D721Med (cell line): ENCODE measurements around the gene SLC25A21.
"Not testable (repeated sequence)": the region's sequence is repeated elsewhere in the genome, so short reads cannot be mapped to it uniquely, and the experiment has no call there.

Experiments used
- DNase-seq: peaks from one replicate; pipeline ENCODE4 v3.0.0; 2011; ENCODE audit warnings: low spot score; ENCODE audit not compliant: insufficient read length
- FAIRE-seq: peaks from 2 replicates; lab custom pipeline; 2011; peaks lifted over from hg19 to GRCh38; lab: Jason Lieb, UNC
- TF ChIP-seq, protein P1 (sequence below): IDR thresholded peaks from 2 replicates; pipeline ENCODE4 v1.5.1; 2012; ENCODE audit warnings: mild to moderate bottlenecking, control low read depth; ENCODE audit not compliant: insufficient read depth; ENCODE audit errors: missing control alignments

The SLC25A21 gene

DNA sequence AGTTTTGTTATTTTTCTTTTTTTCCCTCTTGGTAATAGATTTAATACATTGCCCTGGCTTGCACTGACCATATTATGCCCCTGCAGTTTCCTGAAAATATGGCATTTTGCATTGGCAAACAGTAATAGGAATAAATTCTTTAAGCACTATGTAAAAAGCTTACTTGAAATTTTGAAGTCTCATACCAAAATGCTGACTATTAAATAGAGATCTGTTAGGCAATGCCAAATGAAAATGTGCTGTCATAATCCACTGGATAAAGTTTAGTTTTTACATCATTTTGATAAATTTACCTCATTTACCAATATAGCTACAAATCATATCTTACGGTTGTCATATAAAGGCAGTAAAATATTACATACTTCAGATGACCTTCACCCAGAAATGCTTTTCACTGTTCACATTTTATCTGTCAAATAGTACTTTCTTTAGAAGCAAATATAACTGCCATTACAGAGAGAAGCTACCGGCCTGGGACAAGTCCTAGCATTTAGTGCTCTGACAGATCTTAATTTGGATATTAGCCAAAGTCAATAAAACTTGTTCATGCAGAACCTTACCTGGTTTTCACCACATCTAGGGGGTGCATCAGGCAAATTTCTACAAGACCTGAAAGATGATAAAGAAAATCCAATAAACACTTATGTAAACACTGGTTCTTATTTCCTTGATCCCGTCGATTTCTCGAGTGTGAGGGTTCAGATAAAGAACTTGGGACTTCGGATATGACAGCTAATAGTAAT is 297.8 kb downstream of the SLC25A21 start:
- FAIRE-seq: no peak
- no peak for DNase-seq
- TF ChIP-seq, protein P1, sequence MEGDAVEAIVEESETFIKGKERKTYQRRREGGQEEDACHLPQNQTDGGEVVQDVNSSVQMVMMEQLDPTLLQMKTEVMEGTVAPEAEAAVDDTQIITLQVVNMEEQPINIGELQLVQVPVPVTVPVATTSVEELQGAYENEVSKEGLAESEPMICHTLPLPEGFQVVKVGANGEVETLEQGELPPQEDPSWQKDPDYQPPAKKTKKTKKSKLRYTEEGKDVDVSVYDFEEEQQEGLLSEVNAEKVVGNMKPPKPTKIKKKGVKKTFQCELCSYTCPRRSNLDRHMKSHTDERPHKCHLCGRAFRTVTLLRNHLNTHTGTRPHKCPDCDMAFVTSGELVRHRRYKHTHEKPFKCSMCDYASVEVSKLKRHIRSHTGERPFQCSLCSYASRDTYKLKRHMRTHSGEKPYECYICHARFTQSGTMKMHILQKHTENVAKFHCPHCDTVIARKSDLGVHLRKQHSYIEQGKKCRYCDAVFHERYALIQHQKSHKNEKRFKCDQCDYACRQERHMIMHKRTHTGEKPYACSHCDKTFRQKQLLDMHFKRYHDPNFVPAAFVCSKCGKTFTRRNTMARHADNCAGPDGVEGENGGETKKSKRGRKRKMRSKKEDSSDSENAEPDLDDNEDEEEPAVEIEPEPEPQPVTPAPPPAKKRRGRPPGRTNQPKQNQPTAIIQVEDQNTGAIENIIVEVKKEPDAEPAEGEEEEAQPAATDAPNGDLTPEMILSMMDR: no peak

DNA sequence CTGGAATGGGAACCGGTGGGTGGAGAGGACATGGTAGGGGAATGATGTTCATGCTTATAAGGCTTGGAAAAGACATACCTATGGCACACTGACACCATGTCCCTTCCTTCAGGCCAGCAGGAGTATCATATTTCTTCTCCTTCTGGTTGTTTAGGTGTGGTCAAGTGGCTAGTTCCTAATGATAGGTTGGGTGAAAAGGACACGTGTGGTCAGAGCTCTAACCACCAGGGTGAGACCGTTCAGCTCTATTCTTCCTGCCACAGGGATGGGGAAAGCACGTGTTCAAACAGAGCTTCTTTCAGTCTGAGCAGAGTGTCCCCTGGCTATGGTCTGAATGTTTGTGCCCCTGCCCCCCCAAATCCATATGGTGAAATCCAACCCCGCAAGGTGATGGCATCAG is 301.6 kb downstream of the SLC25A21 start:
- FAIRE-seq: no peak
- no peak for DNase-seq
- TF ChIP-seq, protein P1: no peak

DNA sequence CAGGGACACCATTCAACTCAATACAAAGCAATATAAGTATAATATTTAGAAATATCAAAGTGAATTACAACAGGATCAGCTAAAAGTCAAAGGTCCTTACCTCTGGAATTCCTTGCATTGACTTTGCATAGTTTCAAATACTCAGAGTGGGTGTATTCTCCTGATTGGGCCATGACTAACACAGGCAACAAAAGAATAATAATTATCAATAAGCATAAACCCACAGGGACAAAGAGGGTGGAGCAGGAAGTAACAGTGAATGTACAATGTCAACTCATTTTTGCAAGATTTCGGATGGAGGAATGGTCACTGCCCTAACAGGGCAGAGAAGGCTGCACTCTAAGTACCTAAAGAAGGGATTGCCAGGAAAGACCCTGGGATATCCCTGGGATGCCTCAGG is 303.3 kb downstream of the SLC25A21 start:
- FAIRE-seq: no peak
- no peak for DNase-seq
- TF ChIP-seq, protein P1: no peak

DNA sequence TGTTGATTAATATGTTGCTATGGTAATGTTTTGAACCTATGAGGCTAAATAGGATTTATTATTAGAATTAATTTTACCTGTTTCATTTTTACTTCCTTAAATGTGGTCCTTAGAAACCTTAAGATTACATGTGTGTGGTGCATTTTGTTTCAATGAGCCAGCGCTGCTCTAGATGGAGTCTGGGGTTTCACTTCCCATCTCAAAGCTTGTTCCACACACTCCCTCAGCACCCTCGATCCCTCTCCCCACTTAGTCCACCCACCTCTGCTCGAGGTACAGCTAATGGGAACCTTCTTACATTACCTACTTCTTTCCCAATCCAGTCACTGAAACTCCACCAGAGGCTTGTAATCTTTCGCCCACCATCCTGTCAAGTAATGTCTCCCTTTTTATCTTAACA is 305.5 kb downstream of the SLC25A21 start:
- TF ChIP-seq, protein P1: no peak
- FAIRE-seq (no peak), DNase-seq (no peak)

DNA sequence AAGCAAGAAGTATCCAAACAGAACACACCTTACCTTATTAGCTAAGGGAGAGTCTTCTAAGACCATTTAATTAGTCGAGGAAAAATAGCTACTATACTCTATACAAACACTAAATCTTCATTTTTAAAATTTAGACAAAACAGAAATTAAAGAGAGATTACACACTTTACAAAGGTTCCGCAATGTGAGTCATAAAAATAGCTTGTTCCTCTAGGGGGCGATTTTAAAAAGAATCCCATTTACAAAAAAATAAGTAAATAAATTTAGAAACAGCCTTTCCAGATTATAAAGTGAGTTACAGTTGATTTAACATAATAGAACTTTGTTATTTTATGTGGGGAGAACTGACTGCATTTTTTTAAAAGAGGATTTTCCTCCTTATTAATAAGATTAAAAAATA is 309.1 kb downstream of the SLC25A21 start:
- no peak for DNase-seq
- FAIRE-seq: no peak
- TF ChIP-seq, protein P1: no peak

DNA sequence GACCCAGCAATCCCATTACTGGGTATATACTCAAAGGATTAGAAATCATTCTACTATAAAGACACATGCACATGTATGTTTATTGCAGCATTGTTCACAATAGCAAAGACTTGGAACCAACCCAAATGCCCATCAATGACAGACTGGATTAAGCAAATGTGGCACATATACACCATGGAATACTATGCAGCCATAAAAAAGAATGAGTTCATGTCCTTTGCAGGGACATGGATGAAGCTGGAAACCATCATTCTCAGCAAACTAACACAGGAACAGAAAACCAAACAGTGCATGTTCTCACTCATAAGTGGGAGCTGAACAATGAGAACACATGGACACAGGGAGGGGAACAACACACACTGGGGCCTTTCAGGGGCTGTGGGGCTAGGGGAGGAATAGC is 310.2 kb downstream of the SLC25A21 start:
- DNase-seq, FAIRE-seq: not testable (repeated sequence)

DNA sequence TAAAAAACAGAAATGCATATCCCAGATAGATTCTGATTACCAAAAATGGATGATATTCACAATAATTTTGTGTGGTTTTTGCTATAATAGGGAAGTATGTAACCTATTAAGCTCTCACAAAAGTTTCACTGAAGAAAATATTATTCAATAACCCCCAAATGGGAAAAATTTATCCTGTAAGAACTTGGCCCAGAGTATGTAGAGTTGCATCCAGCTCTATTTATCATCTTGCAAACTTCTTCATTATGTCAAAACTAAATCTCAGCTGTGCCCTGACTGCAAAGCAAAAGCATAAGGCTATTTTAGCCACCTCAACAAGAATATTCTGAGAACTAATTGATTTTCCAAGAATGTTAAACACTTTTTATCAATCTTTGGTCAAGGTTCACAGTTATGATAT is 311.6 kb downstream of the SLC25A21 start:
- FAIRE-seq (no peak), DNase-seq (no peak)
- TF ChIP-seq, protein P1: no peak
